IPS-NIHi11 (cell line): ENCODE results near the gene TBC1D3D.
"Not testable (repeated sequence)": the region's sequence is repeated elsewhere in the genome, so short reads cannot be mapped to it uniquely, and the experiment has no call there.

ENCODE experiments used
- DNase-seq: peaks from one replicate; pipeline ENCODE4 v3.0.0; 2012; ENCODE audit warnings: mixed read lengths, low spot score

TBC1D3D gene

GRCh38 chr17:38003676-38004075 is at the start of gene TBC1D3D:
Gene TBC1D3D (plus strand): TSS chr17:38003976. CDS start chr17:38005561, 1,585 bp downstream.
- not testable (repeated sequence) for DNase-seq

- not testable (repeated sequence) for DNase-seq
Observed at GRCh38 chr17:37988960-37989359, 14.8 kb upstream of the TBC1D3D start, which contains the start of gene TBC1D3L. Gene TBC1D3L (minus strand): TSS chr17:37989060. CDS start chr17:37987520, 1,540 bp downstream.
